Erythroblast (primary cell): ENCODE results near the gene ZNF740.

Experiments
- GATA1 ChIP-seq: IDR thresholded peaks from 2 replicates; pipeline ENCODE4 v1.6.1; 2011; ENCODE audit warnings: low read depth, mild to moderate bottlenecking, control low read depth, low read length, moderate library complexity
- POLR2A ChIP-seq: IDR thresholded peaks from 2 replicates; pipeline ENCODE4 v1.6.1; 2011; ENCODE audit warnings: mild to moderate bottlenecking, low read length

DNA sequence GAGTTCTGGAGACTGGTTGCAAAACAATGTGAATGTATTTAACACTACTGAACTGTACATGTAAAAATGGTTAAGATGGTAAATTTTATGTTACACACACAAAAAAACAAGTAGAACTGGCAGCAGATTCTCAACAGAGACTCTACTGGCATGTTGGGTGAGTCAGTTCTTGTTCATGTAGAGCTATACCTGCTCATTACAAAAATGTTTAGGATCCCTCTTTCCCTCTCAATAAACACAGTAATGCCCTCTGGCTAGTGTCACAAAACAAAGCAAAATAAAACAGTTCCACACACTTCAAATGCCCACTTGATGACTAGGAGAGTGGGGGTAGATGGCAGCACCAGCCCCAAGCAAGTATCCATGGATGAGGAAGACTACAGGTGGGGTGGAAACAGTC, 13.7 kb upstream of the ZNF740 start:
- TF ChIP-seq POLR2A (no peak), GATA1 (no peak)
